WTC11 (cell line): ENCODE measurements around the gene SMARCB1.

ENCODE experiments used
- MYBL2 ChIP-seq: sonication (generic); formaldehyde crosslinking; IDR thresholded peaks from 2 replicates; pipeline ENCODE4 v1.8.1; 2023; ENCODE audit warnings: mild to moderate bottlenecking, moderate library complexity, missing genetic modification reagents
- ZNF138 ChIP-seq: sonication (generic); formaldehyde crosslinking; conservative IDR thresholded peaks from 2 replicates; pipeline ENCODE4 v1.8.1; 2022; ENCODE audit warnings: mild to moderate bottlenecking, moderate library complexity, missing genetic modification reagents
- ZNF232 ChIP-seq: sonication (generic); formaldehyde crosslinking; IDR thresholded peaks from 2 replicates; pipeline ENCODE4 v1.8.0; 2022; ENCODE audit warnings: mild to moderate bottlenecking, missing genetic modification reagents
- TF ChIP-seq, protein P1 (sequence below): sonication (generic); formaldehyde crosslinking; IDR thresholded peaks from 2 replicates; pipeline ENCODE4 v1.8.0; 2022; ENCODE audit warnings: mild to moderate bottlenecking, missing genetic modification reagents
- TF ChIP-seq, protein P2 (sequence below): fragments of 200-600 bp; IDR thresholded peaks from 2 replicates; pipeline ENCODE4 v1.8.0; 2022; ENCODE audit warnings: antibody characterized with exemption

DNA sequence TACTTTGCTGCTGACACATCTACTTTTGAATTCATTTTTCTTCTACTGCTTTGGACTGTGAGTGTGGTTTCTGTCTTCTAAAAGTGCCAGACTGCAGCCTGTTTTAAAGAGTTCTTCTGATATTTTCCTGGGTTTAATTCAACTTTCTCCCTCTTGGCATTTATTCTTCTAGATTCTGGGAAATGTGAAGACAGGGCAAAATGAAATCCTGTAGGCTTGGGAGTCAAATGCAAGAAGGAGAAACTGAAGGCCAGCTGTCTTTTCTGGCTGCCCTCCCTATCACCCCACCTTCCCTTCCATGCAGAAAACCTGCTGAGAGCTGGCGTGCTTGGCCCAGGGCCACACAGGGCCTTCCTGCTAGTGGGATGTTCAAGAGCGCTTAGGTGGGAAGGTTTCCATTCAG lies 43.5 kb upstream of the SMARCB1 start:
- TF ChIP-seq, protein P1, sequence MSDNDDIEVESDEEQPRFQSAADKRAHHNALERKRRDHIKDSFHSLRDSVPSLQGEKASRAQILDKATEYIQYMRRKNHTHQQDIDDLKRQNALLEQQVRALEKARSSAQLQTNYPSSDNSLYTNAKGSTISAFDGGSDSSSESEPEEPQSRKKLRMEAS (CRISPR knock-in tag) = no peak
- TF ChIP-seq, protein P2, sequence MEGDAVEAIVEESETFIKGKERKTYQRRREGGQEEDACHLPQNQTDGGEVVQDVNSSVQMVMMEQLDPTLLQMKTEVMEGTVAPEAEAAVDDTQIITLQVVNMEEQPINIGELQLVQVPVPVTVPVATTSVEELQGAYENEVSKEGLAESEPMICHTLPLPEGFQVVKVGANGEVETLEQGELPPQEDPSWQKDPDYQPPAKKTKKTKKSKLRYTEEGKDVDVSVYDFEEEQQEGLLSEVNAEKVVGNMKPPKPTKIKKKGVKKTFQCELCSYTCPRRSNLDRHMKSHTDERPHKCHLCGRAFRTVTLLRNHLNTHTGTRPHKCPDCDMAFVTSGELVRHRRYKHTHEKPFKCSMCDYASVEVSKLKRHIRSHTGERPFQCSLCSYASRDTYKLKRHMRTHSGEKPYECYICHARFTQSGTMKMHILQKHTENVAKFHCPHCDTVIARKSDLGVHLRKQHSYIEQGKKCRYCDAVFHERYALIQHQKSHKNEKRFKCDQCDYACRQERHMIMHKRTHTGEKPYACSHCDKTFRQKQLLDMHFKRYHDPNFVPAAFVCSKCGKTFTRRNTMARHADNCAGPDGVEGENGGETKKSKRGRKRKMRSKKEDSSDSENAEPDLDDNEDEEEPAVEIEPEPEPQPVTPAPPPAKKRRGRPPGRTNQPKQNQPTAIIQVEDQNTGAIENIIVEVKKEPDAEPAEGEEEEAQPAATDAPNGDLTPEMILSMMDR = no peak
- TF ChIP-seq ZNF138 = no peak
- TF ChIP-seq MYBL2 (CRISPR knock-in tag) = no peak
- TF ChIP-seq ZNF232 = no peak
